Testis (tissue), 2 donors: ENCODE results near the gene ARHGEF28.

Experiments
- POLR2A ChIP-seq: fragments of 450-650 bp; IDR thresholded peaks from one replicate; pipeline ENCODE4 v1.6.1; 2017; ENCODE audit warnings: antibody characterized with exemption, mild to moderate bottlenecking, moderate library complexity
- TF ChIP-seq, protein P1 (sequence below), 3 experiments: fragments of 450-650 bp in 2 of 3; fragments of 200-600 bp in 1 of 3; sonication (generic) in 1 of 3; IDR thresholded peaks; one replicate each; pipeline ENCODE4 v1.5.1; 2016 to 2019; ENCODE audit warnings: antibody characterized with exemption in 3 of 3, mild to moderate bottlenecking in 2 of 3, moderate library complexity in 1 of 3

DNA sequence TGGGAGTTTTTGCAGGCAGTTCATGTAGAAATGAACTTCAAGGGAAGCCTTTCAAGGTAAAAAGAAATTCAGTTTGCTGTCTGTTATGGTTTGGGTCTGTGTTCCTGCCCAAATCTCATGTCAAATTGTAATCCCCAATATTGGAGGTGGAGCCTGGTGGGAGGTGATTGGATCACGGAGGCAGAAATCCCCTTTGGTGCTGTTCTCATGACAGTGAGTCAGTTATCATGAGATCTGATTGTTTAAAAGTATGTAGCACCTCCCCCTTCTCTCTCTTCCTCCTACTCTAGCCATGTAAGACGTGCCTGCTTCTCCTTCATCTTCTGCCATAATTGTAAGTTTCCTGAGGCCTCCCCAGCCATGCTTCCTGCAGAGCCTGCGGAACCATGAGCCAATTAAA is 341.4 kb downstream of the ARHGEF28 start:
- no peak for TF ChIP-seq POLR2A
- TF ChIP-seq, protein P1, sequence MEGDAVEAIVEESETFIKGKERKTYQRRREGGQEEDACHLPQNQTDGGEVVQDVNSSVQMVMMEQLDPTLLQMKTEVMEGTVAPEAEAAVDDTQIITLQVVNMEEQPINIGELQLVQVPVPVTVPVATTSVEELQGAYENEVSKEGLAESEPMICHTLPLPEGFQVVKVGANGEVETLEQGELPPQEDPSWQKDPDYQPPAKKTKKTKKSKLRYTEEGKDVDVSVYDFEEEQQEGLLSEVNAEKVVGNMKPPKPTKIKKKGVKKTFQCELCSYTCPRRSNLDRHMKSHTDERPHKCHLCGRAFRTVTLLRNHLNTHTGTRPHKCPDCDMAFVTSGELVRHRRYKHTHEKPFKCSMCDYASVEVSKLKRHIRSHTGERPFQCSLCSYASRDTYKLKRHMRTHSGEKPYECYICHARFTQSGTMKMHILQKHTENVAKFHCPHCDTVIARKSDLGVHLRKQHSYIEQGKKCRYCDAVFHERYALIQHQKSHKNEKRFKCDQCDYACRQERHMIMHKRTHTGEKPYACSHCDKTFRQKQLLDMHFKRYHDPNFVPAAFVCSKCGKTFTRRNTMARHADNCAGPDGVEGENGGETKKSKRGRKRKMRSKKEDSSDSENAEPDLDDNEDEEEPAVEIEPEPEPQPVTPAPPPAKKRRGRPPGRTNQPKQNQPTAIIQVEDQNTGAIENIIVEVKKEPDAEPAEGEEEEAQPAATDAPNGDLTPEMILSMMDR (IDR thresholded peaks at IDR 0.05) = no peak
